Stimulated activated CD4-positive, alpha-beta T cell treated with anti-CD3 and anti-CD28 coated beads, TNF-alpha, amount 100 ng/mL, for 24 hours (primary cell): Measurements from ENCODE around the gene SERPINF2.
"Not testable (repeated sequence)": the region's sequence is repeated elsewhere in the genome, so short reads cannot be mapped to it uniquely, and the experiment has no call there.

Source experiments
- DNase-seq, 3 experiments: peaks; one replicate each; pipeline ENCODE4 v3.0.0-alpha.2; 2020; ENCODE audit warnings: low read depth in 3 of 3

The SERPINF2 gene

DNA sequence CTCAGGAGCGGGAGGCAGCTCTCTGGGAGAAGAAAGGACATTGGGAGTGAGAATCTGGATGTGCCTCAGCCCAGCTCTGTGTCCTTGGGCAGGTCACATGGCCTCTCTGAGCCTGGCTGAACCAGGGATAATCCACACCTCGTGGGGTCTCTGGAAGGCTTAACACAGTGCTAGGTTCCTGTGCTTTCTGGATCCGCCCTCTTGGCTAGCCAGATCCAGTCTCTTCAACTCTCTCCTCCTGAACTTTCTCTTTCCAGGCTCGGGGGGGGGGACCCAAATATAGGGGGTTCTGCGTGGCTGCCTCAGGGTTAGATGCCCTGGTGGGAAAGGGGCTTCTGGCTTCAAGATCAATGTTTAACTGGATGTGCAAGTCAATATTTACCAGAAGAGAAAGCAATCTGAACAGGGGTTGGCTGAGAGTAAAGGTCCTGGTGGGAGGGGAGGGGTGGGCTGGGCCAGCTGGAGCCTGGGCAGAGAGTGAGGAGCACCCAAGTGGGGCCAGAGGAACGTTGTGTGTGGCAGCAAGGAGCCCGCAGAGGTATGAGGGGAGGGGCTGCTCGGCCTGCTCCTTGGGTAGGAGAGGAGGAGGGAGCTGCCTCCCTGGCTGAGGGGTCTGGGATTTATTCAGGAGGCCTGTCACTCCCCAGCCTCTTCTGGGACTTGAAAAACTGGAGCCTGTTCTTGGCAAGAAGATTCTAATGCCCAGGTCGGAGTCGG, at the start of gene SERPINF2:
Gene SERPINF2, plus strand, starts transcription at position 501 of the 717 bp plus-strand sequence. CDS start 2,125 bp downstream, outside the sequence.
- no peak for DNase-seq

GRCh38 chr17:1693339-1693738, 49.3 kb upstream of the SERPINF2 start:
- DNase-seq, result no peak

GRCh38 chr17:1695365-1695764, 47.3 kb upstream of the SERPINF2 start:
- DNase-seq, result no peak

DNA sequence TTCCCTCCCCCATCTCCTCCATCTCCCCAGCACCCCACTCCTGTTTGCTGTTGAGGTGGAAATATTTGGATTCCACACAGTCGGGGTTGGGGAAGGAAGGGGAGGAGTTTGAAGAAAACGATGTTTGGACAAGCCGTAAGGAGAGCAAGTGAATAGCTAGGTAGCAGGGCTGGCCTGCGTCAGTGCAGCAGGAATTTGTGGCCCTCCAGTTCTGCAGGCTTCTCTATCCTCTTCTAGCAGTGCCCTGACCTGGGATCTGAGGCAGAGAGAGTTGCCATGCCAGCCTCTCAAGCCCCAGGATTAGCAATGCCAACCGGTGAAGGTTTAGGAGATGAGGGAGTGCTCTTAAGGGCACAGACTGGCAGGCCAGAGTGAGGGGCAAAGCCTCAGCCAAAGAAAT, 45.0 kb upstream of the SERPINF2 start:
- no peak for DNase-seq

DNA sequence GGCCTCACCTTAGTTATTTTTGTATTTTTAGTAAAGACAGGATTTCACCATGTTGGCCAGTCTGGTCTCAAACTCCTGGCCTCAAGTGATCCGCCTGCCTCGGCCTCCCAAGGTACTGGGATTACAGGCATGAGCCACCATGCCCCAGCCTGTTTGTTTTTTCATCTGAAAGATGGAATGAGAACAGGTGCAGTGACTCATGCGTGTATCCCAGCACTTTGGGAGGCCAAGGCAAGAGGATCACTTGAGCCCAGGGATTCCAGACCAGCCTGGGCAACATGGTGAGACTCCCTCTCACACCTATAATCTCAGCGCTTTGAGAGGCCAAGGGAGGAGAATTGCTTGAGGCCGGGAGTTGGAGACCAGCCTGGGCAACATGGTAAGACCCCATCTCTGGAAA, 42.8 kb upstream of the SERPINF2 start:
- DNase-seq, result not testable (repeated sequence)

GRCh38 chr17:1703063-1703462, 39.6 kb upstream of the SERPINF2 start:
- DNase-seq, result no peak

- DNase-seq, result no peak
Observed at GRCh38 chr17:1705004-1705403, 37.7 kb upstream of the SERPINF2 start.

DNA sequence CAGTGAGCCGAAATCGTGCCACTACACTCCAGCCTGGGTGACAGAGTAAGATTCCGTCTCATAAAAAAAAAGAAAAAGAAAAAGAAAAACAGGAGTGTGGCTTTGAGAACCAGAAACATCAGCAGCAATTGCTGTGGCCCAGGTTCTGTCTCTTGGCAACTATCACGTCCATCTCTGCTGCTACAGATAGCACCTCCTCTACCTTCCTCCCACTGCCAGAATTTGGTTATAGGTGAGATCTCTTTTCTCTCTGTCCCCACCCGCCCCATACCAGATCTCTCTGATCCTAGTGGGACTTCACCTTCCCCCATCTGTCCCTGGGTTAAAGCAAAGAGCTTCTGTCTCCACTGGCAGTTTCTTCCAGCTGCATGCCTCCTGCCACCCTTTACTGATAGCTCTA, 35.6 kb upstream of the SERPINF2 start:
- DNase-seq, result no peak

- not testable (repeated sequence) for DNase-seq
Observed at GRCh38 chr17:1708791-1709346, 33.8 kb upstream of the SERPINF2 start.

DNA sequence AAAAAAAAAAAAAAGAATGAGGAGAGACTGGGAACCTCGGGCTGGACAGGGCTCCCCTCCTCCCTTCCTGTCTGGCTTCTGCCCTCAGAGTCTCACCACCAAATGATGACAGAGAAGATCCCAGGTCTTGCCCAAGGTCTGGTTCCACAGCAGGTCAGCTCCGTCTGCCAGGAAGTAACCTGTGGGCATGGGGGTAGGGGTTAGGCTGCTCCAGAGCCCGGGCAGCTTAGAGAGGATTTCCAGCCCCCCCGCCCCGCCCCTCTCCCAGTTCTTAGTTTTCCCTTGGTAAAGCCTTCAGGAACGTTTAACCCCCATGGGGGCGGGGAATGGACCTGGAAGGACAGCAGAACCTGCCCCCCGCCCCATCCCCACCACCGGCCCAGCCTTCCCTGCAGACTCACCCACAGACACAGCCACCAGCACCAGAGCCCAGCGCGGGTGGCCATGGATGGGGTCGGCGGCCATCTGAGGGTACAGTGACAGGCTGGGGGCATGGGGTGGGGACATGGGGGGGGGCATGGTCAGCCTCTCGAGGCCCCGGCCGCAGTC, 33.2 kb upstream of the SERPINF2 start:
- no peak for DNase-seq

DNA sequence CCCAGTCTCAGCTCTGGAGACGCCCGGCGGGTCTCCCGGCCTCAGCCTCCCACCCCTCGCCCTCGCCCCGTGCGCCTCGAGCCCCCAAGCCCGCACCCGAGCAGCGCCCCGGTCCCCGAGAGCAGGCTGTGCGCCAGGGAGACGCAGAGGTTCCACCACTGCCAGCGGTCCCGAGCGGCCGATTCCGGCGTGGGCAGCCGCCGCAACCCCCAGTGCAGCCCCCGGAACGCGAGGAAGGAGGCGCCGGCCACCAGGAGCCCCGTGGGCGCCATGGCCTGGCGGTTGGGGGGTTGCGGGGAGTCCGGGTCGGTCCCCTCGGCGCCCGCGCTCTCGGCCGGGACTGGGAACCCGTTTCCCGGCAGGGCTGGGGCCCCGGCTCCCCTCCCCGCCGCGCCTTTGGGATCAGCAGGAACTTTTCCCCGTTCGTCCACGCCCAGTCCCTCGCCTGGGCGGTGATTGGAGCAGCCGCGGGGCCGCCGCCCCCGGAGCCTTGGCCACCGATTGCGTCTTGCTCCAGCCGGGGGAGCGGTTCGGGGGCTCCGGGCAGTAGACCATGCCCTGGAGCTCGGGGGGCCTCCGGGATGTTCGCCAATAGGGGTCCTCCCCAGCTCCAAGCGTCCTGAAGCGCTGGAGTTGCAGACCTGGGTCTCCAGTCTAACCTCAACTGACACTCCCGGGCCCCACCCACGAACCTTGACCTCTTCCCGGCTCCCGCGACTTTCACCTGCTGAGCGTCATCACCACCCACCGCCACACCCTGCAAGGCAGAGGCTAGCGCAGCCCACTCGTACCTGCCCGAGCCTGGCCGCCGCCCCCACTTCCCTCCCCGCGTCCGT, 32.5 kb upstream of the SERPINF2 start, which contains the start of gene TLCD2:
Gene TLCD2, minus strand, starts transcription at position 407 of the 836 bp plus-strand sequence. Its CDS starts 135 bp downstream, at position 272.
- DNase-seq, result no peak

GRCh38 chr17:1710807-1711553, 31.7 kb upstream of the SERPINF2 start:
- no peak for DNase-seq

DNA sequence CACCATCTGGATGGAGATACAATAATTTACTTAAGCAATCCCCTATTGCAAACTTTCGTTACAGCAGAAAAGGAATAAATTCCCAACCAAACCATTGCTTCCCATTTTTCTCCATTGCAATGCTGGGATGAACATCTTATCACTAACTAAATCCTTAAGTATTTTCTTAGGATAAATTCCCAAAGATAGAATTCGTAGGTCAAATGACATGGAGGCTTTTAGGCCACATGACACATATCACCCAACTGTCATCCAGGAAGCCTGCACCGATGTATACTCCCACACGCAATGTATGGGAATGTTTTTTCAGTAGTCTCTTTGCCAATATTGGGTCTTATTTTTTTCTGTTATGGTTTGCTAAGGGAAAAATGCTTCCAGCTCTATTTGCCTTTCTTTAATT, 30.9 kb upstream of the SERPINF2 start:
- no peak for DNase-seq

DNA sequence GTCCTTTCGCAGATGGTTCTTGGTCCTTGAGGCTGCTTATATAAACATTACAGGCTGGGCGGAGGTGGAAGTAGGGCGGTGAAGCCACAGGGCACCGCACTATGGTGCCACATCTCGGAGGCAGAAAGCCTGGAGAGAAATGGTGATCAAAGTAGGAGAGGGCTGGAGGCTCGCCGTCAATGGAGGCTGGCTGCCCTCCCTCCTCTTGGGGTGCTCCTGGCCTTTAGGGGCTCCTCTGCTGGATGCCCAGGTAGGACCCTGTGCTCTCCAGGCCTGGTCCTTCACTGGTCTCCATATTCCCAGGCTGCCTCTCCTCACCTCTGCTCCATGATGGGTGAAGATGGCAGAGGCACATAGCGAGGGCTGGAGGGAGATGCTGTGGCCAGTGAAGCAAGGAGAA, 30.4 kb upstream of the SERPINF2 start:
- DNase-seq, result no peak

DNA sequence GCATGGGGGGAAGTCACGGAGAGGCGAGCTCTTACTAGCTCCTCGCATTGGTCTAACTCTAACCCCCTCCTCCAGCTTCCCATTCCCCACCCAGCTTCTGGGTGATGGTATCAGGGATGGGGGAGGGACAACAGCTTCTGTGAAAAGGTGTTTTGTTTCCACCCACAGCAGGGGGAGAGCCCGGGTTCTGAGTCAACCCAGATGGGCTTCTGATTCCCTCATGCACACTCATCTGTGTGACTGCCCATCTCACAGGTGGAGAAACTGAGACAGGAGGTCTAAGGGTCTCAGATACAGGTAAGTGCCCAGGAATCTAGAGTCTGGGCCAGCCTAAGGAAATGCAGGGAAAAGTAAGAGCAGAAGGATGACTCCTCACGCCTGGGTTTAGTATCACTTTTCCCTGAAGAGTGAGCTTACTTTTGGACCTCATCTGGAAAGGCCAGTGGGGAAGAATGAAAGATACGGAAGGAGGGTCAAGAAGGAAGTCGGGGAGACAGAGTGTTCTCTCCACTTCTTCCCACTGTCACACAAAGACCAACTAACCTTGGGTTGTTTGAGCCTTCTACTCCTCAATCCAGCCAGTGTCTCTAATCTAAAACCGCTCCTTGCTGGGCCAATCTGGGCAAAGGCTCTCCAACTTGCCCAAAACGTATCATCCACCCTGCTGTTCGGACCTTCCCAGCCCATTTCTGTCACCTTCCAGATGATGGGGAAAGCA, 29.4 kb upstream of the SERPINF2 start:
- no peak for DNase-seq

- no peak for DNase-seq
Observed at GRCh38 chr17:1713878-1714426, 28.7 kb upstream of the SERPINF2 start.

GRCh38 chr17:1714427-1714979, 28.2 kb upstream of the SERPINF2 start:
- DNase-seq, result no peak

GRCh38 chr17:1714980-1715802, 27.5 kb upstream of the SERPINF2 start:
- peak in 1 of 3 experiments; percentile 51 for DNase-seq

DNA sequence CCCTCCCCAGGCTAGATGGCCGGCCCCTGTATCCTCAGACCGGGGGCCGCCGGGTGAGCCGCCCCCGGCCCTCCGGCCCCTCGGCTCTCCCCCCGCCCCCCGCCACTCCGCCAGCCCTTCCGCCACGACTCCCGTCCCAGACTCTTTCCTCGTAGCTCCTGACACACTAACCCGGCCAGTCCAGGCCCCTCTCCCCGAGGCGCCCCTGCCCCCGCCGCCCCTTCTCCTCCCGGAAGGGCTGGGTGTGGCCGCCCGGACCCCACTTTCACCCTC, 26.9 kb upstream of the SERPINF2 start:
- no peak for DNase-seq
